ENCODE data around the gene CCDC196.
A peak's percentile ranks its signal among the peaks of the same experiment; 100 is the strongest.
"Not testable (repeated sequence)": the region's sequence is repeated elsewhere in the genome, so short reads cannot be mapped to it uniquely, and the experiment has no call there.

CCDC196 gene

GRCh38 chr14:66501592-66501991 lies 15.4 kb downstream of the CCDC196 start:
- Histone ChIP-seq H3K9me3 (ENCODE audit: insufficient read depth, low read depth, low read length) (no peaks in the 10 kb centered on the region), H3K27me3 (ENCODE audit: insufficient read depth, low read length) (no peaks in the 10 kb centered on the region), H3K4me2 (ENCODE audit: low read length) (no peak overlapping the region), H3K4me3 (ENCODE audit: low read depth, low read length) (no peak overlapping the region), H2BK120ac (ENCODE audit: insufficient read depth, low read length, poor library complexity) (no peak overlapping the region), H3K18ac (ENCODE audit: low read length) (no peak overlapping the region), H3K4me1 (ENCODE audit: control insufficient read depth in 1 of 2, insufficient read depth in 2 of 2, low read length in 2 of 2) (no peaks in the 10 kb centered on the region), H4K91ac (ENCODE audit: low read depth, low read length) (no peak overlapping the region), H3K79me1 (ENCODE audit: low read length) (no peaks in the 10 kb centered on the region), H3K9ac (ENCODE audit: low read length) (no peak overlapping the region), H3K23ac (ENCODE audit: low read length) (no peak overlapping the region), H2AK5ac (ENCODE audit: low read length) (no peak overlapping the region), H3K4ac (ENCODE audit: low read depth, low read length) (no peak overlapping the region), H3K27ac (ENCODE audit: low read depth, low read length) (no peak overlapping the region), H2AFZ (ENCODE audit: insufficient read depth, low read length, poor library complexity) (no peak overlapping the region), H4K8ac (ENCODE audit: low read depth, low read length) (no peak overlapping the region), H2BK5ac (ENCODE audit: low read depth, low read length, poor library complexity) (no peak overlapping the region), H3K79me2 (ENCODE audit: control insufficient read depth, insufficient read depth, low read length, poor library complexity) (no peaks in the 10 kb centered on the region), H2BK12ac (ENCODE audit: low read length) (no peak overlapping the region), H3K36me3 (ENCODE audit: control insufficient read depth in 1 of 2, insufficient read depth in 2 of 2, low read length in 2 of 2) (no peaks in the 10 kb centered on the region), H3K14ac (ENCODE audit: low read length) (no peak overlapping the region), H4K12ac (ENCODE audit: low read depth, low read length) (no peak overlapping the region)
- WGBS (ENCODE audit: extremely low coverage, insufficient coverage, insufficient read length) = no CpG with 5 or more reads among the region's 4 CpGs
- DNase-seq = no peak

- not testable (repeated sequence) for H3K23ac ChIP-seq (ENCODE audit: low read length); H3K4me1 ChIP-seq (ENCODE audit: control insufficient read depth in 1 of 2, insufficient read depth in 2 of 2, low read length in 2 of 2); H3K4ac ChIP-seq (ENCODE audit: low read depth, low read length); H3K9ac ChIP-seq (ENCODE audit: low read length); H3K18ac ChIP-seq (ENCODE audit: low read length); H4K91ac ChIP-seq (ENCODE audit: low read depth, low read length); H3K36me3 ChIP-seq (ENCODE audit: control insufficient read depth in 1 of 2, insufficient read depth in 2 of 2, low read length in 2 of 2); H3K9me3 ChIP-seq (ENCODE audit: insufficient read depth, low read depth, low read length); H2AFZ ChIP-seq (ENCODE audit: insufficient read depth, low read length, poor library complexity); H2BK120ac ChIP-seq (ENCODE audit: insufficient read depth, low read length, poor library complexity); H3K14ac ChIP-seq (ENCODE audit: low read length); H3K4me2 ChIP-seq (ENCODE audit: low read length); DNase-seq; H3K79me2 ChIP-seq (ENCODE audit: control insufficient read depth, insufficient read depth, low read length, poor library complexity); H3K27me3 ChIP-seq (ENCODE audit: insufficient read depth, low read length); H3K4me3 ChIP-seq (ENCODE audit: low read depth, low read length); H4K12ac ChIP-seq (ENCODE audit: low read depth, low read length); H2BK5ac ChIP-seq (ENCODE audit: low read depth, low read length, poor library complexity); H4K8ac ChIP-seq (ENCODE audit: low read depth, low read length); H2AK5ac ChIP-seq (ENCODE audit: low read length); H2BK12ac ChIP-seq (ENCODE audit: low read length); H3K79me1 ChIP-seq (ENCODE audit: low read length); H3K27ac ChIP-seq (ENCODE audit: low read depth, low read length)
- WGBS (ENCODE audit: extremely low coverage, insufficient coverage, insufficient read length) = no CpG with 5 or more reads among the region's 5 CpGs
Measured at GRCh38 chr14:66502836-66503235, 16.7 kb downstream of the CCDC196 start.

GRCh38 chr14:66503532-66503931 lies 17.4 kb downstream of the CCDC196 start:
- Histone ChIP-seq H2BK5ac (ENCODE audit: low read depth, low read length, poor library complexity) (no peak overlapping the region), H3K9me3 (ENCODE audit: insufficient read depth, low read depth, low read length) (no peaks in the 10 kb centered on the region), H4K8ac (ENCODE audit: low read depth, low read length) (no peak overlapping the region), H3K4ac (ENCODE audit: low read depth, low read length) (no peak overlapping the region), H2AFZ (ENCODE audit: insufficient read depth, low read length, poor library complexity) (no peak overlapping the region), H3K27me3 (ENCODE audit: insufficient read depth, low read length) (no peaks in the 10 kb centered on the region), H3K79me2 (ENCODE audit: control insufficient read depth, insufficient read depth, low read length, poor library complexity) (no peaks in the 10 kb centered on the region), H3K79me1 (ENCODE audit: low read length) (peaks cover 9% of the 10 kb centered on the region), H3K23ac (ENCODE audit: low read length) (no peak overlapping the region), H2AK5ac (ENCODE audit: low read length) (no peak overlapping the region), H4K91ac (ENCODE audit: low read depth, low read length) (no peak overlapping the region), H3K4me1 (ENCODE audit: control insufficient read depth in 1 of 2, insufficient read depth in 2 of 2, low read length in 2 of 2) (no peaks in the 10 kb centered on the region), H3K4me2 (ENCODE audit: low read length) (no peak overlapping the region), H3K9ac (ENCODE audit: low read length) (no peak overlapping the region), H4K12ac (ENCODE audit: low read depth, low read length) (no peak overlapping the region), H3K27ac (ENCODE audit: low read depth, low read length) (no peak overlapping the region), H3K18ac (ENCODE audit: low read length) (no peak overlapping the region), H2BK120ac (ENCODE audit: insufficient read depth, low read length, poor library complexity) (no peak overlapping the region), H3K4me3 (ENCODE audit: low read depth, low read length) (no peak overlapping the region), H3K36me3 (ENCODE audit: control insufficient read depth in 1 of 2, insufficient read depth in 2 of 2, low read length in 2 of 2) (no peaks in the 10 kb centered on the region), H3K14ac (ENCODE audit: low read length) (no peak overlapping the region), H2BK12ac (ENCODE audit: low read length) (no peak overlapping the region)
- peak in 1 of 2 donors; percentile 1 for DNase-seq
- no CpG with 5 or more reads among the region's 1 CpG for WGBS (ENCODE audit: extremely low coverage, insufficient coverage, insufficient read length)

GRCh38 chr14:66507181-66507721 lies 21.1 kb downstream of the CCDC196 start:
- peak overlapping the region; percentile 14 for H2AFZ ChIP-seq (ENCODE audit: insufficient read depth, low read length, poor library complexity)
- peak overlapping the region; percentile 73 for H4K12ac ChIP-seq (ENCODE audit: low read depth, low read length)
- no peak overlapping the region for H3K18ac ChIP-seq (ENCODE audit: low read length)
- H4K91ac ChIP-seq (ENCODE audit: low read depth, low read length) = peak overlapping the region; percentile 41
- H3K36me3 ChIP-seq (ENCODE audit: control insufficient read depth in 1 of 2, insufficient read depth in 2 of 2, low read length in 2 of 2) = no peaks in the 10 kb centered on the region
- peak overlapping the region; percentile 69 for H3K9ac ChIP-seq (ENCODE audit: low read length)
- peak overlapping the region; percentile 40 for H2BK120ac ChIP-seq (ENCODE audit: insufficient read depth, low read length, poor library complexity)
- no peak overlapping the region for H2BK12ac ChIP-seq (ENCODE audit: low read length)
- H3K27me3 ChIP-seq (ENCODE audit: insufficient read depth, low read length) = no peaks in the 10 kb centered on the region
- H3K4me2 ChIP-seq (ENCODE audit: low read length) = peak overlapping the region; percentile 93
- H2BK5ac ChIP-seq (ENCODE audit: low read depth, low read length, poor library complexity) = peak overlapping the region; percentile 47
- peak overlapping the region; percentile 84 for H3K4me3 ChIP-seq (ENCODE audit: low read depth, low read length)
- no peak overlapping the region for H3K4ac ChIP-seq (ENCODE audit: low read depth, low read length)
- no peaks in the 10 kb centered on the region for H3K9me3 ChIP-seq (ENCODE audit: insufficient read depth, low read depth, low read length)
- peak overlapping the region; percentile 81 for H4K8ac ChIP-seq (ENCODE audit: low read depth, low read length)
- no peaks in the 10 kb centered on the region for H3K79me2 ChIP-seq (ENCODE audit: control insufficient read depth, insufficient read depth, low read length, poor library complexity)
- no CpG with 5 or more reads among the region's 23 CpGs for WGBS (ENCODE audit: extremely low coverage, insufficient coverage, insufficient read length)
- peaks cover 5 to 7% of the 10 kb centered on the region in 2 experiments for H3K4me1 ChIP-seq (ENCODE audit: control insufficient read depth in 1 of 2, insufficient read depth in 2 of 2, low read length in 2 of 2)
- peak overlapping the region; percentile 37 for H3K27ac ChIP-seq (ENCODE audit: low read depth, low read length)
- peaks cover 9% of the 10 kb centered on the region for H3K79me1 ChIP-seq (ENCODE audit: low read length)
- DNase-seq = no peak
- H2AK5ac ChIP-seq (ENCODE audit: low read length) = no peak overlapping the region
- H3K14ac ChIP-seq (ENCODE audit: low read length) = peak overlapping the region; percentile 65
- H3K23ac ChIP-seq (ENCODE audit: low read length) = no peak overlapping the region
